Measurements from ENCODE around the gene CASP3.
"Not testable (repeated sequence)": the region's sequence is repeated elsewhere in the genome, so short reads cannot be mapped to it uniquely, and the experiment has no call there.

The CASP3 gene

GRCh38 chr4:184652681-184653080 is 3.4 kb upstream of the CASP3 start:
- H2AK5ac ChIP-seq (ENCODE audit: low read depth, low read length); H3K4ac ChIP-seq (ENCODE audit: low read length); H3K4me3 ChIP-seq (ENCODE audit: low read length in 2 of 2); H2AFZ ChIP-seq (ENCODE audit: low read length); H3K23ac ChIP-seq (ENCODE audit: low read depth, low read length, poor library complexity); H3K4me1 ChIP-seq (ENCODE audit: control insufficient read depth in 2 of 2, insufficient read depth in 1 of 2, low read depth in 1 of 2, low read length in 2 of 2); H4K91ac ChIP-seq (ENCODE audit: low read depth, low read length, poor library complexity); DNase-seq (ENCODE audit: low spot score); H3K4me2 ChIP-seq (ENCODE audit: insufficient read depth, low read length, poor library complexity, severe bottlenecking); H4K8ac ChIP-seq (ENCODE audit: low read depth, low read length); H3K9ac ChIP-seq (ENCODE audit: low read depth, low read length, poor library complexity); H3K79me1 ChIP-seq (ENCODE audit: low read depth, low read length); H3K18ac ChIP-seq (ENCODE audit: low read length); H3K27me3 ChIP-seq (ENCODE audit: control insufficient read depth in 3 of 3, insufficient read depth in 3 of 3, low read depth in 1 of 3, low read length in 3 of 3); H2BK12ac ChIP-seq (ENCODE audit: low read length); H3K9me3 ChIP-seq (replicated peaks in 1 of 2; ENCODE audit: control insufficient read depth in 2 of 2, insufficient read depth in 1 of 2, low read depth in 1 of 2, low read length in 2 of 2); H2BK5ac ChIP-seq (ENCODE audit: low read length); H3K14ac ChIP-seq (ENCODE audit: low read length); H2BK120ac ChIP-seq (ENCODE audit: low read depth, low read length); H2BK15ac ChIP-seq (ENCODE audit: low read length); H3K27ac ChIP-seq (replicated peaks; ENCODE audit: low read length): not testable (repeated sequence)
- H3K36me3 ChIP-seq (replicated peaks in 1 of 2; ENCODE audit: control insufficient read depth in 2 of 2, insufficient read depth in 2 of 2, low read length in 2 of 2), result peaks cover 0 to 36% of the 10 kb centered on the region in 2 donors

GRCh38 chr4:184651899-184652298 is 2.7 kb upstream of the CASP3 start:
- Histone ChIP-seq H3K9ac (ENCODE audit: low read depth, low read length, poor library complexity) (no peak overlapping the region), H3K18ac (ENCODE audit: low read length) (no peak overlapping the region), H2BK5ac (ENCODE audit: low read length) (no peak overlapping the region), H3K4me2 (ENCODE audit: insufficient read depth, low read length, poor library complexity, severe bottlenecking) (no peak overlapping the region), H3K4me3 (ENCODE audit: low read length in 2 of 2) (no peak overlapping the region), H3K36me3 (replicated peaks in 1 of 2; ENCODE audit: control insufficient read depth in 2 of 2, insufficient read depth in 2 of 2, low read length in 2 of 2) (peaks cover 0 to 29% of the 10 kb centered on the region in 2 donors), H3K9me3 (replicated peaks in 1 of 2; ENCODE audit: control insufficient read depth in 2 of 2, insufficient read depth in 1 of 2, low read depth in 1 of 2, low read length in 2 of 2) (no peaks in the 10 kb centered on the region), H4K8ac (ENCODE audit: low read depth, low read length) (no peak overlapping the region), H2BK15ac (ENCODE audit: low read length) (no peak overlapping the region), H2BK12ac (ENCODE audit: low read length) (no peak overlapping the region), H3K79me1 (ENCODE audit: low read depth, low read length) (no peaks in the 10 kb centered on the region), H3K4ac (ENCODE audit: low read length) (no peak overlapping the region), H3K14ac (ENCODE audit: low read length) (no peak overlapping the region), H4K91ac (ENCODE audit: low read depth, low read length, poor library complexity) (no peak overlapping the region), H2AK5ac (ENCODE audit: low read depth, low read length) (no peak overlapping the region), H3K27ac (replicated peaks; ENCODE audit: low read length) (no peak overlapping the region), H3K23ac (ENCODE audit: low read depth, low read length, poor library complexity) (no peak overlapping the region), H3K4me1 (ENCODE audit: control insufficient read depth in 2 of 2, insufficient read depth in 1 of 2, low read depth in 1 of 2, low read length in 2 of 2) (peaks cover 6 to 11% of the 10 kb centered on the region in 2 donors), H3K27me3 (ENCODE audit: control insufficient read depth in 3 of 3, insufficient read depth in 3 of 3, low read depth in 1 of 3, low read length in 3 of 3) (no peaks in the 10 kb centered on the region), H2AFZ (ENCODE audit: low read length) (no peak overlapping the region), H2BK120ac (ENCODE audit: low read depth, low read length) (no peak overlapping the region)
- WGBS, 2 donors (ENCODE audit: extremely low coverage in 2 of 2, insufficient read length in 2 of 2, insufficient replicate concordance in 1 of 2), result no CpG with 5 or more reads among the region's 8 CpGs
- DNase-seq (ENCODE audit: low spot score), result no peak

- Histone ChIP-seq H3K27me3 (ENCODE audit: control insufficient read depth in 3 of 3, insufficient read depth in 3 of 3, low read depth in 1 of 3, low read length in 3 of 3) (no peaks in the 10 kb centered on the region), H3K14ac (ENCODE audit: low read length) (no peak overlapping the region), H3K18ac (ENCODE audit: low read length) (peak overlapping the region; percentile 61), H2BK12ac (ENCODE audit: low read length) (no peak overlapping the region), H3K9ac (ENCODE audit: low read depth, low read length, poor library complexity) (peak overlapping the region; percentile 71), H3K23ac (ENCODE audit: low read depth, low read length, poor library complexity) (no peak overlapping the region), H3K9me3 (replicated peaks in 1 of 2; ENCODE audit: control insufficient read depth in 2 of 2, insufficient read depth in 1 of 2, low read depth in 1 of 2, low read length in 2 of 2) (no peaks in the 10 kb centered on the region), H3K4me1 (ENCODE audit: control insufficient read depth in 2 of 2, insufficient read depth in 1 of 2, low read depth in 1 of 2, low read length in 2 of 2) (peaks cover 8 to 11% of the 10 kb centered on the region in 2 donors), H3K4me3 (ENCODE audit: low read length in 2 of 2) (peak overlapping the region; percentile 71 to 75), H3K4me2 (ENCODE audit: insufficient read depth, low read length, poor library complexity, severe bottlenecking) (peak overlapping the region; percentile 66), H3K4ac (ENCODE audit: low read length) (no peak overlapping the region), H4K91ac (ENCODE audit: low read depth, low read length, poor library complexity) (no peak overlapping the region), H2AFZ (ENCODE audit: low read length) (peak overlapping the region; percentile 91), H2BK5ac (ENCODE audit: low read length) (no peak overlapping the region), H3K79me1 (ENCODE audit: low read depth, low read length) (no peaks in the 10 kb centered on the region), H3K36me3 (replicated peaks in 1 of 2; ENCODE audit: control insufficient read depth in 2 of 2, insufficient read depth in 2 of 2, low read length in 2 of 2) (peaks cover 0 to 16% of the 10 kb centered on the region in 2 donors), H2AK5ac (ENCODE audit: low read depth, low read length) (no peak overlapping the region), H3K27ac (replicated peaks; ENCODE audit: low read length) (peak overlapping the region; percentile 76), H2BK15ac (ENCODE audit: low read length) (no peak overlapping the region), H4K8ac (ENCODE audit: low read depth, low read length) (no peak overlapping the region), H2BK120ac (ENCODE audit: low read depth, low read length) (no peak overlapping the region)
- peak; percentile 11 for DNase-seq (ENCODE audit: low spot score)
- WGBS, 2 donors (ENCODE audit: extremely low coverage in 2 of 2, insufficient read length in 2 of 2, insufficient replicate concordance in 1 of 2), result no CpG with 5 or more reads among the region's 21 CpGs
These were observed 966 bp upstream of the CASP3 start for GRCh38 chr4:184649971-184650855.

- peak overlapping the region; percentile 94 for H2AFZ ChIP-seq (ENCODE audit: low read length)
- peak overlapping the region; percentile 92 for H3K18ac ChIP-seq (ENCODE audit: low read length)
- H3K27ac ChIP-seq (replicated peaks; ENCODE audit: low read length), result peak overlapping the region; percentile 82
- no peak overlapping the region for H2BK12ac ChIP-seq (ENCODE audit: low read length)
- H3K27me3 ChIP-seq (ENCODE audit: control insufficient read depth in 3 of 3, insufficient read depth in 3 of 3, low read depth in 1 of 3, low read length in 3 of 3), result no peaks in the 10 kb centered on the region
- peak overlapping the region; percentile 79 for H2BK15ac ChIP-seq (ENCODE audit: low read length)
- H3K36me3 ChIP-seq (replicated peaks in 1 of 2; ENCODE audit: control insufficient read depth in 2 of 2, insufficient read depth in 2 of 2, low read length in 2 of 2), result peaks cover 0 to 16% of the 10 kb centered on the region in 2 donors
- H3K23ac ChIP-seq (ENCODE audit: low read depth, low read length, poor library complexity), result peak overlapping the region; percentile 99
- no peak overlapping the region for H2BK5ac ChIP-seq (ENCODE audit: low read length)
- H4K91ac ChIP-seq (ENCODE audit: low read depth, low read length, poor library complexity), result no peak overlapping the region
- peak overlapping the region; percentile 60 for H2AK5ac ChIP-seq (ENCODE audit: low read depth, low read length)
- H4K8ac ChIP-seq (ENCODE audit: low read depth, low read length), result peak overlapping the region; percentile 83
- H3K14ac ChIP-seq (ENCODE audit: low read length), result peak overlapping the region; percentile 91
- H3K9me3 ChIP-seq (replicated peaks in 1 of 2; ENCODE audit: control insufficient read depth in 2 of 2, insufficient read depth in 1 of 2, low read depth in 1 of 2, low read length in 2 of 2), result no peaks in the 10 kb centered on the region
- peak overlapping the region; percentile 90 for H3K4me2 ChIP-seq (ENCODE audit: insufficient read depth, low read length, poor library complexity, severe bottlenecking)
- peak; percentile 41 for DNase-seq (ENCODE audit: low spot score)
- WGBS, 2 donors (ENCODE audit: extremely low coverage in 2 of 2, insufficient read length in 2 of 2, insufficient replicate concordance in 1 of 2), result no CpG with 5 or more reads among the region's 52 CpGs
- peak overlapping the region; percentile 61 to 98 for H3K4me3 ChIP-seq (ENCODE audit: low read length in 2 of 2)
- H2BK120ac ChIP-seq (ENCODE audit: low read depth, low read length), result peak overlapping the region; percentile 36
- H3K9ac ChIP-seq (ENCODE audit: low read depth, low read length, poor library complexity), result peak overlapping the region; percentile 98
- peaks cover 10 to 11% of the 10 kb centered on the region in 2 donors for H3K4me1 ChIP-seq (ENCODE audit: control insufficient read depth in 2 of 2, insufficient read depth in 1 of 2, low read depth in 1 of 2, low read length in 2 of 2)
- no peaks in the 10 kb centered on the region for H3K79me1 ChIP-seq (ENCODE audit: low read depth, low read length)
- no peak overlapping the region for H3K4ac ChIP-seq (ENCODE audit: low read length)
These were observed 778 bp downstream of the CASP3 start for GRCh38 chr4:184648313-184649025.

Measured in neuronal stem cell (in vitro differentiated cells).